ENCODE data around the gene TTC16.

Gene TTC16

GRCh38 chr9:127733614-127734013 lies 17.7 kb downstream of the TTC16 start:
- no peak for DNase-seq (ENCODE audit: low read depth)
- H3K4me3 ChIP-seq (ENCODE audit: low read length) = no peak overlapping the region
- TF ChIP-seq CTCF (conservative IDR thresholded peaks at IDR 0.05; ENCODE audit: low read length) = no peak

- peak overlapping the region; percentile 80 for H3K4me3 ChIP-seq (ENCODE audit: low read length)
- TF ChIP-seq CTCF (conservative IDR thresholded peaks at IDR 0.05; ENCODE audit: low read length) = no peak
- no peak for DNase-seq (ENCODE audit: low read depth)
These were observed 18.4 kb downstream of the TTC16 start for GRCh38 chr9:127734247-127734746.

- peak within 1 kb of the TSS; percentile 80 for H3K4me3 ChIP-seq (ENCODE audit: low read length)
- peak; percentile 95 for DNase-seq (ENCODE audit: low read depth)
- TF ChIP-seq CTCF (conservative IDR thresholded peaks at IDR 0.05; ENCODE audit: low read length) = peak; percentile 86
These were observed 19.1 kb downstream of the TTC16 start, which contains the start of gene TOR2A for GRCh38 chr9:127734747-127735529. TOR2A (minus strand) TSS chr9:127735294; CDS start chr9:127735270, 24 bp downstream.

- H3K4me3 ChIP-seq (ENCODE audit: low read length) = no peak overlapping the region
- TF ChIP-seq CTCF (conservative IDR thresholded peaks at IDR 0.05; ENCODE audit: low read length) = no peak
- DNase-seq (ENCODE audit: low read depth) = no peak
These were observed 19.8 kb downstream of the TTC16 start for GRCh38 chr9:127735530-127736185.

- no peak for TF ChIP-seq CTCF (conservative IDR thresholded peaks at IDR 0.05; ENCODE audit: low read length)
- DNase-seq (ENCODE audit: low read depth) = no peak
- no peak overlapping the region for H3K4me3 ChIP-seq (ENCODE audit: low read length)
These were observed 22.8 kb downstream of the TTC16 start for GRCh38 chr9:127738666-127739065.

GRCh38 chr9:127739614-127740330 lies 23.9 kb downstream of the TTC16 start:
- no peak for TF ChIP-seq CTCF (conservative IDR thresholded peaks at IDR 0.05; ENCODE audit: low read length)
- DNase-seq (ENCODE audit: low read depth) = peak; percentile 17
- no peak overlapping the region for H3K4me3 ChIP-seq (ENCODE audit: low read length)

All from AG10803 (cell line).